Peyer's patch (tissue), 4 donors: Measurements from ENCODE around the gene HBM. TPM values are rescaled to one million over a fixed set of nuclear protein-coding genes. Genes with fewer than 3 reads are reported as not detected.
A peak's percentile ranks its signal among the peaks of the same experiment; 100 is the strongest.

Source experiments
- DNase-seq, 3 donors: peaks; one replicate each; pipeline ENCODE4 v3.0.0-alpha.2; 2017 to 2019
- H3K27ac ChIP-seq, 4 donors: fragments of 200-600 bp; sonication (generic); one replicate each; pipeline ENCODE4 v1.5.1; 2016 to 2019
- H3K27me3 ChIP-seq, 2 donors: fragments of 200-600 bp; sonication (generic); one replicate each; pipeline ENCODE4 v1.5.1; 2019
- H3K36me3 ChIP-seq, 3 donors: fragments of 200-600 bp; sonication (generic); one replicate each; pipeline ENCODE4 v1.5.1; 2016 to 2019
- H3K4me1 ChIP-seq, 4 donors: fragments of 200-600 bp; sonication (generic); one replicate each; pipeline ENCODE4 v1.5.1; 2016 to 2019
- H3K4me3 ChIP-seq, 4 donors: fragments of 200-600 bp; sonication (generic); 1 replicate in 3 of 4; 2 replicates in 1 of 4; pipeline ENCODE4 v1.5.1; 2016 to 2019; ENCODE audit warnings: mild to moderate bottlenecking in 1 of 4
- H3K9me3 ChIP-seq, 4 donors: fragments of 200-600 bp; sonication (generic); one replicate each; pipeline ENCODE4 v1.5.1; 2016 to 2019; ENCODE audit warnings: mild to moderate bottlenecking in 1 of 4
- POLR2A ChIP-seq, 2 donors: fragments of 450-650 bp; IDR thresholded peaks; one replicate each; pipeline ENCODE4 v1.5.1; 2017; ENCODE audit warnings: antibody characterized with exemption in 2 of 2, mild to moderate bottlenecking in 2 of 2, moderate library complexity in 2 of 2
- total RNA-seq, 4 donors: library from RNA; depleted of rRNA; stranded (reverse); fragments of >200 nt; gene quantifications; one replicate each; pipeline ENCODE4 v1.1.0, GENCODE V29; 2016
- TF ChIP-seq, protein P1 (sequence below), 6 experiments: fragments of 450-650 bp in 4 of 6; fragments of 200-600 bp in 2 of 6; sonication (generic) in 1 of 6; IDR thresholded peaks; one replicate each; pipeline ENCODE4 v1.5.1; 2017 to 2019; ENCODE audit warnings: antibody characterized with exemption in 6 of 6, mild to moderate bottlenecking in 3 of 6, moderate library complexity in 1 of 6

HBM gene
- total RNA-seq, 4 donors from 2014 or later: not detected

DNA sequence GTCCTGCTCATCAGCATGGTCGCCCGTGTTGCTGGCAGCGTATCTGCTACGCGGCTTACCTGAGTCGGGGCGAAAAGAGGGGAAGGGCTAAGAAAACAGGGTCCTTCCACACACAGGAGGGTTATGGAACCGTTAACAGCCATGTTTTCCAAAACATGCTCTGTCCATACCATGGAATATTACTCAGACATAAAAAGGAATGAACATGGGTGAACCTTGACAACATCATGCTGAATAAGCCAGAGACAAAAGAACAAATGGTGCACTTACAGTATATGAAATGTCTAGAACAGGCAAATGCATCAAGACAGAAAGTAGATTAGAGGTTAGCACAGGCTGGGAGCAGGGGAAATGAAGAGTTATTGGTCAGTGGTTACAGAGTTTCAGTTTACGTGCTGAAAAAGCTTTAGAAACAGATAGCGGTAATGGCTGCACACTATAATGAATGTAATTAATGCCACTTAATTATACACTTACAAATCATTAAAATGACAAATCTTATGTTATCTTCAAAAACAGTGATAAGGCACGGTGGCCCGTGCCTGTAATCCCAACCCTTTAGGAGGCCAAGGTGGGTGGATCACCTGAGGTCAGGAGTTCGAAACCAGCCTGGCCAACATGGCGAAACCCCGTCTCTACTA is 35.1 kb upstream of the HBM start:
- H3K4me1 ChIP-seq: no peaks in the 10 kb centered on the region
- H3K4me3 ChIP-seq: no peak overlapping the region
- no peak overlapping the region for H3K27ac ChIP-seq
- no peak for DNase-seq
- H3K27me3 ChIP-seq: no peaks in the 10 kb centered on the region
- TF ChIP-seq, protein P1, sequence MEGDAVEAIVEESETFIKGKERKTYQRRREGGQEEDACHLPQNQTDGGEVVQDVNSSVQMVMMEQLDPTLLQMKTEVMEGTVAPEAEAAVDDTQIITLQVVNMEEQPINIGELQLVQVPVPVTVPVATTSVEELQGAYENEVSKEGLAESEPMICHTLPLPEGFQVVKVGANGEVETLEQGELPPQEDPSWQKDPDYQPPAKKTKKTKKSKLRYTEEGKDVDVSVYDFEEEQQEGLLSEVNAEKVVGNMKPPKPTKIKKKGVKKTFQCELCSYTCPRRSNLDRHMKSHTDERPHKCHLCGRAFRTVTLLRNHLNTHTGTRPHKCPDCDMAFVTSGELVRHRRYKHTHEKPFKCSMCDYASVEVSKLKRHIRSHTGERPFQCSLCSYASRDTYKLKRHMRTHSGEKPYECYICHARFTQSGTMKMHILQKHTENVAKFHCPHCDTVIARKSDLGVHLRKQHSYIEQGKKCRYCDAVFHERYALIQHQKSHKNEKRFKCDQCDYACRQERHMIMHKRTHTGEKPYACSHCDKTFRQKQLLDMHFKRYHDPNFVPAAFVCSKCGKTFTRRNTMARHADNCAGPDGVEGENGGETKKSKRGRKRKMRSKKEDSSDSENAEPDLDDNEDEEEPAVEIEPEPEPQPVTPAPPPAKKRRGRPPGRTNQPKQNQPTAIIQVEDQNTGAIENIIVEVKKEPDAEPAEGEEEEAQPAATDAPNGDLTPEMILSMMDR (IDR thresholded peaks at IDR 0.05): no peak
- TF ChIP-seq POLR2A (IDR thresholded peaks at IDR 0.05): no peak
- H3K36me3 ChIP-seq: no peaks in the 10 kb centered on the region
- H3K9me3 ChIP-seq: no peaks in the 10 kb centered on the region

DNA sequence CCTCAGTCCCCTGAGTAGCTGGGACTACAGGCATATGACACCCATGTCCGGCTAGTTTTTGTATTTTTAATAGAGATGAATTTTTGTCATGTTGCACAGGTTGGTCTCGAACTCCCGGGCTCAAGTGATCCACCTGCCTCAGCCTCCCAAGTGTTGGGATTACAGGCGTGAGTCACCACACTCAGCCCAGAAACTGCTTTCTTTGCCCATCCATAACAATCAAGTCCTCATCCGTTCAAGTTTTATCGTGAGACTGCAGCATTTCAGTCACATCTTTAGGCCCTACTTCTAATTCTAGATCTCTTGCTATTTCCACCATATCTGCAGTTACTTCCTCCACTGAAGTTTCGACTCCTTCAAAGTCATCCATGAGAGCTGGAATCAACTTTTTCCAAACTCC is 33.7 kb upstream of the HBM start:
- no peak for TF ChIP-seq POLR2A (IDR thresholded peaks at IDR 0.05)
- TF ChIP-seq, protein P1 (IDR thresholded peaks at IDR 0.05): no peak
- Histone ChIP-seq H3K27me3 (no peaks in the 10 kb centered on the region), H3K36me3 (no peaks in the 10 kb centered on the region), H3K27ac (no peak overlapping the region), H3K9me3 (no peaks in the 10 kb centered on the region), H3K4me1 (peaks cover 0 to 2% (median 0%) of the 10 kb centered on the region in 4 donors), H3K4me3 (no peak overlapping the region)
- no peak for DNase-seq

DNA sequence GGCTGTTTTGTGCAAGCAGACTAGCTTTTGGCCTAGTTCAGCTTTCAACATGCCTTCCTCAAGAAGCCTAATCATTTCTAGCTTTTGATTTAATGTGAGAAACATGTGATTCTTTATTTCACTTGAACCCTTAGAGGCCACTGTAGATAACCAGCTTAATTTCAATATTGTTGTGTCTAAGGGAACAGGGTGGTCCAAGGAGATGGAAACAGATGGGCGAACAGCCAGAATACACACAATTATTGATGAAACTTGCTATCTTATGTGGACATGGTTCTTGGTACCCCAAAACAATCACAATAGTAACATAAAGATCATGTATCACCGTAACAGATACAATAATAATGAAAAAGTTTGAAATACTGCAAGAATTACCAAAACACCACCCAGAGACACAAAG is 32.1 kb upstream of the HBM start:
- Histone ChIP-seq H3K4me1 (peaks cover 0 to 8% (median 3%) of the 10 kb centered on the region in 4 donors), H3K27ac (no peak overlapping the region), H3K27me3 (no peaks in the 10 kb centered on the region), H3K36me3 (no peaks in the 10 kb centered on the region), H3K4me3 (no peak overlapping the region), H3K9me3 (no peaks in the 10 kb centered on the region)
- no peak for DNase-seq
- no peak for TF ChIP-seq POLR2A (IDR thresholded peaks at IDR 0.05)
- TF ChIP-seq, protein P1 (IDR thresholded peaks at IDR 0.05): no peak

DNA sequence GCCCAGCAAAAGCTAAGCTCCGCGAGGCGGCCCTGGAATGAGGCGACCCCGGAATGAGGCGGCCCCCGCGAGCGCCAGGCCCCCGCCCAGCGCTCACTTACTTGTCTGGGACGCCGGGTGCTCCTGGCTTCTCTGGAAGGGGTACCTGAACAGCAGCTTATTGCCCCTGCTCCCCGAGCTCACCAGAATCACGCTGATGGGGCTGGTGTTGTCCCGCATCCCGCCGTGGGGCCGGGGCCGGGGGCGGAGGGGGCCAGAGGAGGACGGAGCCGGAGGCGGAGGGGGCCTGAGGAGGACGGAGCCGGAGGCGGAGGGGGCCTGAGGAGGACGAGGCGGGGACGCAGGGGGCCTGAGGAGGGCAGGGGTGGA is 27.7 kb upstream of the HBM start:
- peak in 2 of 3 donors; percentile 48 to 57 for DNase-seq
- TF ChIP-seq, protein P1 (IDR thresholded peaks at IDR 0.05): no peak
- TF ChIP-seq POLR2A (IDR thresholded peaks at IDR 0.05): no peak
- Histone ChIP-seq H3K27me3 (no peaks in the 10 kb centered on the region), H3K27ac (peak overlapping the region; percentile 85 to 91 (median 88)), H3K9me3 (no peaks in the 10 kb centered on the region), H3K4me1 (peaks cover 0 to 10% (median 3%) of the 10 kb centered on the region in 4 donors), H3K36me3 (no peaks in the 10 kb centered on the region), H3K4me3 (peak overlapping the region; percentile 67 to 86 (median 80))

DNA sequence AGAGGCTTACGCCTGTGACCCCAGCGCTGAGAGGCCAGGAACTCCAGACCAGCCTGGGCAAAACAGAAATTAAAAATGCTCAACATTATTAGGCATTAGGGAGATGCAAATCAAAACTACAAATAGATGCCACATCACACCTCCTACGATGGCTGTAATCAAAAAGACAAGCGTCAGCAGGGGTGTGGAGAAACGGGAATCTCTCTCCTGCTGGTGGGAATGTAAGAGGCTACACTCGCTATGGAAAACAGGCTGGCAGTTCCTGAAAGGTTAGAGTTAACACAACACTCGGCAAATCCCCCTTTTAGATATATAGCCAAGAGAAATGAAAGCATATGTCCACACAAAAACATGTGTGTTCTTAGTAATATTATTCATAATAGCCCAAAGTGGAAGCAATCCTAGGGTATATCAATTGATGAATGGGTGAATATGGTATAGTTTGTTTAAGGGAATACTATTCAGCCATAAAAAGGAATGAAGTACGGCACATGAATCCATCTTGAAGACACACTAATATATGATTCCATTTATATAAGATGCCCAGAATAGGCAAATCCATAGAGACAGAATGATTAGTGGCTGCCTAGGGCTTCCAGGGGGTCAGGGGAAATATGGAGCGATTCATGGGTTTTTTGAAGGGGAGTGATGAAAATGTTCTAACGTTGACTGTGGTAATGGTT is 25.5 kb upstream of the HBM start:
- TF ChIP-seq POLR2A (IDR thresholded peaks at IDR 0.05): no peak
- TF ChIP-seq, protein P1 (IDR thresholded peaks at IDR 0.05): no peak
- Histone ChIP-seq H3K36me3 (no peaks in the 10 kb centered on the region), H3K27me3 (no peaks in the 10 kb centered on the region)

More for the DNA sequence above, 25.5 kb upstream of the HBM start:
- Histone ChIP-seq H3K27ac (no peak overlapping the region), H3K9me3 (no peaks in the 10 kb centered on the region), H3K4me1 (peaks cover 0 to 10% (median 3%) of the 10 kb centered on the region in 4 donors), H3K4me3 (no peak overlapping the region)
- no peak for DNase-seq
